Astrocyte (in vitro differentiated cells and primary cell): ENCODE results near the gene DCTPP1.

Experiments
- EZH2 ChIP-seq: IDR thresholded peaks from 2 replicates; pipeline ENCODE4 v1.6.1; 2012; ENCODE audit warnings: mild to moderate bottlenecking, low read length, inconsistent platforms; ENCODE audit not compliant: insufficient read depth
- TF ChIP-seq, protein P1 (sequence below): IDR thresholded peaks from 2 replicates; pipeline ENCODE4 v1.5.1; 2011; ENCODE audit warnings: low read depth, mild to moderate bottlenecking, inconsistent platforms, low read length, moderate library complexity; ENCODE audit not compliant: insufficient read depth

- TF ChIP-seq, protein P1, sequence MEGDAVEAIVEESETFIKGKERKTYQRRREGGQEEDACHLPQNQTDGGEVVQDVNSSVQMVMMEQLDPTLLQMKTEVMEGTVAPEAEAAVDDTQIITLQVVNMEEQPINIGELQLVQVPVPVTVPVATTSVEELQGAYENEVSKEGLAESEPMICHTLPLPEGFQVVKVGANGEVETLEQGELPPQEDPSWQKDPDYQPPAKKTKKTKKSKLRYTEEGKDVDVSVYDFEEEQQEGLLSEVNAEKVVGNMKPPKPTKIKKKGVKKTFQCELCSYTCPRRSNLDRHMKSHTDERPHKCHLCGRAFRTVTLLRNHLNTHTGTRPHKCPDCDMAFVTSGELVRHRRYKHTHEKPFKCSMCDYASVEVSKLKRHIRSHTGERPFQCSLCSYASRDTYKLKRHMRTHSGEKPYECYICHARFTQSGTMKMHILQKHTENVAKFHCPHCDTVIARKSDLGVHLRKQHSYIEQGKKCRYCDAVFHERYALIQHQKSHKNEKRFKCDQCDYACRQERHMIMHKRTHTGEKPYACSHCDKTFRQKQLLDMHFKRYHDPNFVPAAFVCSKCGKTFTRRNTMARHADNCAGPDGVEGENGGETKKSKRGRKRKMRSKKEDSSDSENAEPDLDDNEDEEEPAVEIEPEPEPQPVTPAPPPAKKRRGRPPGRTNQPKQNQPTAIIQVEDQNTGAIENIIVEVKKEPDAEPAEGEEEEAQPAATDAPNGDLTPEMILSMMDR, result no peak
- TF ChIP-seq EZH2, result no peak
Observed at GRCh38 chr16:30407804-30408534, 21.9 kb downstream of the DCTPP1 start.
